T1000 (cell line): ENCODE measurements around the gene TTYH3.

Source experiments
- DNase-seq: peaks from one replicate; lab custom pipeline; 2025; ENCODE audit warnings: mixed read lengths; lab: John Stamatoyannopoulos, UW

Gene TTYH3

DNA sequence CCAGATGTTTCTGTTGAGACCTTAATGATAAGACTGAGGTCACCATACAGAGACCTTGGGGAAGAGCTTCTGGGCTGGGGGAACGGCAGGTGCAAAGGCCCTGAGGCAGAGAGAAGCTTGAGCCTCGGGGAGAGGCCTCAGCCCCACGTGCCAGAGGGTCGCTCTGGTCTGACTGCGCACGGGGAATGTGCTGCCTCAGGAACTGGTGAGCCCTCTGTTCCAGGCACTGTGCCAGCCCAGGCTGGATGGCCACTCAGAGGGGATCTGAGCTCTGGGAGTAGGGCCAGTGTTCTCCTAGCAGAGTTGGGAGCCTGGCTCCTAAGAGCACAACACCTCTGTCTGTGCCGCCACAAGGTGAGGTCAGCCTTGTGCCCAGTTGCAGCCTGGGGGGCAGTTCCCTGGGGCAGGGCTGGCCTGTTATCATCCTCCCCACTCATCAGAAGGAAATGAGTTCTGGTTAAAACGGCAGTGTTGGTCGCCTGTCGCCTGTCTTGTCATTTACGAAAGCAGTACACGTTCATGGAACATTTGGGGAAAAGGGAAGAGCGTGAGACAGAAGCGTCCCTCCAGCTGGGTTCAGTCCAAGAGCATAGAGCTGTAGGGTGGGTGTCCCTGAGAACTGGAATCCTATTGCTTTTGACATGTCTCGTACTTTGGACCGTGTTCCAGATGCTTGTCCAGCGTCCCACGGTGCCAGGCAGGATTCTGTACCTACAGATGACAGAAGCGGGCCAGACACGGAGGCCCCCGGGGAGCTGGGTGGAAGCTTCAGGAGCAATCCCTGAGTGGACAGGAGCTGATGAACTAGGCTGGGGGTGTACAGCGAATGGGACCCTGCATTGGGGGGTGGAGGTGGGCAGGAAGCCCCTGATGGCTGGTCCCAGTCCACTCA lies 4.3 kb downstream of the TTYH3 start:
- DNase-seq, result peak; percentile 37

GRCh38 chr7:2637066-2637471 lies 5.3 kb downstream of the TTYH3 start:
- DNase-seq, result no peak

DNA sequence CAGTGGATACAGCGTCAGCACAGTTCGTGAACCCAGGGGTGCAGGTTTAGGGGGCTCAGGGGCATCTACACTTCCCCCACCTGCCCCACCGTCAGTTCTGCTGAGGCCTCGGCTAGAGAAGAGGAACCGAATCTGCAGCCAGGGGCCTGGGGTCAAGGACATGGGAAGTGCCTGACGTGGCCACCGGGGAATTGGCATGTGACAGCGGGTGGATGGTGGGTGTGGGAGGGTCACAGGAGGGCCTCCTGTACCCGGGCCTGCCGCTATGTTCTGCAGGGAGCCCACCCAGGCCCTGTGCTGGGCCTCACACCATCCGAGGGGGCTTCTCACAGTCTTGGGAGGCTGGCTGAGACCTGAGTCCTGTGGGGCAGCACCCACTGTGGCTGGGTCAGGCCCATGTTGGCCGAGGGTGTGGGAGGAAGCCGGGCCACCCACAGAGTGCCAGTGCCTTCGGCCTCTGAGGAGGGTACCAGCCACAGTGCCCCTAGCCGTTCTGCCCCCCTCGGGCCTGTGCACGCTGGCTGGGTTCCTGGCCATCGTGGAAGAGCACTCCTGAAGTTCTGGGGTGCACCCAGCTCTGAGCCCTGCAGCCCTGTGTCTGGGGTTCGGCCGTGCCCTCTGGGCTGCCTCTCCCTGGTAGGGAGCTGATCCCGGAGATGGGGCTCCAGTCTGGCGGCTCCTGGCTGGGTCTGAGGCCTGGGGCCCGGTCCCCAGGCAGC lies 5.9 kb downstream of the TTYH3 start:
- DNase-seq, result no peak

DNA sequence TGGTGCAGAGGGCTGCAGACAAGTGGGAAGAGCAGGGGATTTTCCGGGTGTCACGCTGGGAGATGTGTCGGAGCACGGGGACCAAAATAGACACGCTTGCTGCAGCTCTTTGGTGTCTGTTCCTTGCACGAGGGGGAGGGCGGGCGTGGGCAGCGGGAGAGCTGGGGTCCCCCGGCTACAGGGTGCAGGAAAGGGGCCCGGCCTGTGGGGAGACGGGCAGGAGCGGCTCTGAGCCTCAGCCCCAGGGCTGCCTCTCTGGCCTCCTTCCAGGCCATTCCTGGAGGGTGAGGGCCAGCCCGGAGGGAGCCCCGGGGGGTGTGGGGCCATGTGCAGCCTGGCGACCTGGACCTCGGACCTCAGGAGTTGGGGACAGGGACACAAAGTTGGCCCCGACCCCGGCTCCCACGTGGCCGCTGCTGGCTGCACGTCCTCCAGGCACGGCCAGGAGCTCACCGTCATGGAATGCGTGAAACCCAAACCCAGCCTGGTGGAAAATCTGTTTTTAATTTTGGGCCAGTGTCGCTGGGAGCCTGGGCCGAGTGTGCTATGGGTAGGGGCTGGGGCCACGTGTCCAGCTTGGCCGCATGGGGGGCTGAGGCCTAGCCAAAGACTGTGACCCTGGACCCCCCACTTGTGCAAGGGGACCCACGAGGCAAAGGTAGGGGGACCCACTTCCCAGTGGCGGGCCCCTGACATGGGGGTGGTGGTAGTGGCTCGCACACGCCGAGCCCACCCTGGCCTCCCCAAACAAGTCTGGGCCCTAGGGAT lies 6.6 kb downstream of the TTYH3 start:
- peak; percentile 34 for DNase-seq

DNA sequence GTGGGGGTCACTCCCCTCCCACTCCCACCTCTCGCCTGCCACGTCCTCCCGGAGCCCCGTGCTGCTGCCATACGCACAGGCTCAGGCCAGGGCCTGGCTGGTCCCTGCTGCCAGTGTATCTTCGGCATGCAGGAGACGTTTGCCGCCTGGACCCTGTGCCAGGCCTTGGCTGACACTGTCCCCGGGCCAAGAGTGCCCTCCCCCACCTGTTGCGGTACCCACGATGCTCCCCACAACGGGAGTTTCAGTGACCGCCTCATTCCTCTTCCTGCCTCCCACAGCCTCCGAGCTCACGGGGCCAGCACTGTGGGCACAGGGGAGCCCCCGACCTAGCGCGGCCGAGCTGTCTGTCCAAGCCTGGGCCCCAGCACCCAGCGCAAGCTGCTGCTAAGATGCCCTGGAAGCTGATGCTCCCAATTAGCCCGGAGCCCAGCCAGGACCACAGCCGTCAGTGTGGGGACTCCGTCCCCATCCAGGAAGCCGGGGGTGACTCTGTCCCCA lies 7.4 kb downstream of the TTYH3 start:
- DNase-seq, result no peak

- DNase-seq, result no peak
Observed at GRCh38 chr7:2639695-2640481, 8.1 kb downstream of the TTYH3 start.

GRCh38 chr7:2640482-2640830 lies 8.7 kb downstream of the TTYH3 start:
- DNase-seq, result no peak

DNA sequence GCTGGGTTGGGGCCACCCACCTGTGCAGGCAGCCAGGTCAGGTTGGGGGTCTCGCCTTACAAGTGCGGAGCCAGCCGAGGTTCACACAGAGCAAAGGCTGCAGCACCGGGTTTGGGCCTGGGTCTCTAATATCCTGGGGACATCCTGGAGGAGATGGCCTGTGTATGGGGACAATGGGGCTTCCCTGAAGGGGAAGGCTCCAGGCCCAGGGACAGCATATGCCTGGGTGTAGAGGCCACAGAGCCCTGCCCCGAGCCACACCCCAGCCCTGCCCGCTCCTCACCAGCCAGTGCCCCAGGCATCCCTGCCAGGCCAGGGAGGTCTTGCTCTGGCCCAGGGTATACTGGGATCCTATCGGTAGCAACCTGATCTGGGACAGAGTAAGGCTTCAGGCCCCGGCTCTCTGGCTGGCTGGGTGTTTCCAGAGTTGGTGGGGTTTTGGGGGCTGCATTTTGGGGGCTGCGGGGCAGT lies 9.1 kb downstream of the TTYH3 start:
- no peak for DNase-seq

- DNase-seq, result no peak
Observed at GRCh38 chr7:2641406-2642393, 9.9 kb downstream of the TTYH3 start.

GRCh38 chr7:2643386-2644219 lies 11.8 kb downstream of the TTYH3 start:
- no peak for DNase-seq

GRCh38 chr7:2644220-2644561 lies 12.4 kb downstream of the TTYH3 start:
- DNase-seq, result no peak

GRCh38 chr7:2644562-2645273 lies 12.9 kb downstream of the TTYH3 start:
- no peak for DNase-seq

- DNase-seq, result no peak
Observed at GRCh38 chr7:2645274-2645868, 13.6 kb downstream of the TTYH3 start.

GRCh38 chr7:2646336-2646679 lies 14.5 kb downstream of the TTYH3 start:
- no peak for DNase-seq

- DNase-seq, result no peak
Observed at GRCh38 chr7:2646680-2647571, 15.1 kb downstream of the TTYH3 start.

GRCh38 chr7:2647594-2648172 lies 15.9 kb downstream of the TTYH3 start:
- DNase-seq, result no peak
